GM12878 (cell line): ENCODE data around the gene AP3B1.

ENCODE experiments used
- CHD2 ChIP-seq: IDR thresholded peaks from 2 replicates; pipeline ENCODE4 v1.6.1; 2011; ENCODE audit warnings: low read depth, low read length, improper control_type of control experiment, borderline replicate concordance
- CTCF ChIP-seq, 3 experiments: IDR thresholded peaks in 2 of 3; conservative IDR thresholded peaks in 1 of 3; 2 replicates each; pipeline ENCODE4 v1.5.1; 2011; ENCODE audit warnings: low read depth in 3 of 3, low read length in 3 of 3, mild to moderate bottlenecking in 3 of 3, control low read depth in 2 of 3, moderate library complexity in 2 of 3, inconsistent platforms in 1 of 3, mixed read lengths in 1 of 3; ENCODE audit not compliant: control insufficient read depth in 2 of 3, insufficient read depth in 1 of 3; ENCODE audit errors: extremely low read depth in 1 of 3
- EGR1 ChIP-seq, 2 experiments: IDR thresholded peaks; 1 replicate in 1 of 2; 2 replicates in 1 of 2; pipeline ENCODE4 v1.6.1; 2011 to 2012; ENCODE audit warnings: low read depth in 2 of 2, low read length in 2 of 2, borderline replicate concordance in 1 of 2, mild to moderate bottlenecking in 1 of 2, moderate library complexity in 1 of 2
- POLR2A ChIP-seq: IDR thresholded peaks from 2 replicates; pipeline ENCODE4 v1.6.1; 2011; ENCODE audit warnings: low read depth, mild to moderate bottlenecking, low read length
- RB1 ChIP-seq: fragments of 450-650 bp; formaldehyde crosslinking; IDR thresholded peaks from 2 replicates; pipeline ENCODE4 v1.6.1; 2017; ENCODE audit warnings: mild to moderate bottlenecking, borderline replicate concordance
- REST ChIP-seq: IDR thresholded peaks from 2 replicates; pipeline ENCODE4 v1.6.1; 2012; ENCODE audit warnings: mild to moderate bottlenecking, low read depth, low read length
- RFX5 ChIP-seq: IDR thresholded peaks from 2 replicates; pipeline ENCODE4 v1.6.1; 2011; ENCODE audit warnings: low read depth, low read length, improper control_type of control experiment
- SIN3A ChIP-seq: IDR thresholded peaks from 2 replicates; pipeline ENCODE4 v1.6.1; 2012; ENCODE audit warnings: low read depth, low read length, improper control_type of control experiment
- SPI1 ChIP-seq: IDR thresholded peaks from 2 replicates; pipeline ENCODE4 v1.6.1; 2011; ENCODE audit warnings: low read depth, mild to moderate bottlenecking, low read length, moderate library complexity, borderline replicate concordance; ENCODE audit not compliant: insufficient read depth
- SRF ChIP-seq, 2 experiments: IDR thresholded peaks; 2 replicates each; pipeline ENCODE4 v1.6.1; 2011; ENCODE audit warnings: low read depth in 2 of 2, low read length in 2 of 2, mild to moderate bottlenecking in 1 of 2, moderate library complexity in 1 of 2
- STAT1 ChIP-seq: fragments of 450-650 bp; conservative IDR thresholded peaks from 2 replicates; pipeline ENCODE4 v1.6.1; 2014; ENCODE audit warnings: antibody characterized with exemption, mild to moderate bottlenecking
- ZBTB40 ChIP-seq: fragments of 450-650 bp; IDR thresholded peaks from 2 replicates; pipeline ENCODE4 v1.6.1; 2016; ENCODE audit warnings: mild to moderate bottlenecking, moderate library complexity, borderline replicate concordance
- ZZZ3 ChIP-seq: IDR thresholded peaks from 2 replicates; pipeline ENCODE4 v1.6.1; 2011; ENCODE audit warnings: low read depth; ENCODE audit not compliant: control insufficient read depth, insufficient read length

- TF ChIP-seq EGR1 (IDR thresholded peaks at IDR 0.05; ENCODE audit: borderline replicate concordance in 1 of 2, low read depth in 2 of 2, low read length in 2 of 2), result no peak
- TF ChIP-seq SRF (IDR thresholded peaks at IDR 0.05; ENCODE audit: low read depth in 2 of 2, low read length in 2 of 2), result no peak
- TF ChIP-seq RB1, result no peak
- TF ChIP-seq REST, result no peak
- no peak for TF ChIP-seq RFX5
- TF ChIP-seq CTCF (IDR thresholded peaks at IDR 0.05 in 2 of 3, conservative IDR thresholded peaks at IDR 0.05 in 1 of 3; ENCODE audit: control insufficient read depth in 2 of 3, extremely low read depth in 1 of 3, insufficient read depth in 1 of 3, low read depth in 3 of 3, low read length in 3 of 3), result no peak
- no peak for TF ChIP-seq ZBTB40
- TF ChIP-seq CHD2, result no peak
- TF ChIP-seq SPI1, result no peak
- no peak for TF ChIP-seq STAT1
- TF ChIP-seq SIN3A, result no peak
- TF ChIP-seq ZZZ3, result no peak
- TF ChIP-seq POLR2A, result no peak
Observed at GRCh38 chr5:78157001-78157400, 137.5 kb downstream of the AP3B1 start.
